Bladder microvascular endothelial cell (primary cell): ENCODE measurements around the gene SLC10A1. TPM values are rescaled to one million over a fixed set of nuclear protein-coding genes. Genes with fewer than 3 reads are reported as not detected.

ENCODE experiments used
- total RNA-seq: library from RNA; depleted of rRNA; stranded (reverse); fragments of >200 nt; gene quantifications from 2 replicates; pipeline ENCODE4 v1.2.3, GENCODE V29; 2014

SLC10A1 gene
- not detected in 2 replicates for total RNA-seq

GRCh38 chr14:69796797-69797500, at the start of gene SLC10A1:
TSS of gene SLC10A1 (minus strand) at chr14:69797241. CDS start at chr14:69797155, 86 bp downstream.

GRCh38 chr14:69766984-69767368, 30.1 kb downstream of the SLC10A1 start, which contains the start of gene SRSF5:
TSS of gene SRSF5 (plus strand) at chr14:69767142. CDS start at chr14:69768157, 1,015 bp downstream.

Other genes starting within 250 kb of the SLC10A1 start
- not detected in 2 replicates for gene CCDC177, start 222.4 kb downstream of the SLC10A1 start, total RNA-seq
- gene SUSD6, start 185.6 kb downstream of the SLC10A1 start, total RNA-seq, result 14.7 and 23.7 TPM in 2 replicates
- 94.9 and 180 TPM in 2 replicates for gene SRSF5, start 30.1 kb downstream of the SLC10A1 start, total RNA-seq
- 1.7 TPM in 1 of 2 replicates, not detected in the other for gene SMOC1, start 82.2 kb upstream of the SLC10A1 start, total RNA-seq